DND-41 (cell line): ENCODE data around the gene TM9SF3.
A peak's percentile ranks its signal among the peaks of the same experiment; 100 is the strongest.

Source experiments
- ATAC-seq: fragments of 200-7000 bp; cut with Tn5 transposase; 3 replicates; pipeline ENCODE4 v1.9.1; 2021; ENCODE audit warnings: low read depth; ENCODE audit not compliant: insufficient read depth
- DNase-seq: peaks from one replicate; pipeline ENCODE4 v3.0.0-alpha.2; 2020
- H2AFZ ChIP-seq: 2 replicates; pipeline ENCODE4 v1.6.0; 2012; ENCODE audit warnings: low read depth, low read length
- H3K27ac ChIP-seq: 2 replicates; pipeline ENCODE4 v1.5.1; 2012; ENCODE audit warnings: low read length, inconsistent platforms
- H3K27me3 ChIP-seq: fragments of 200-600 bp; sonication (generic); 2 replicates; pipeline ENCODE4 v1.6.0; 2012; ENCODE audit warnings: low read length, mild to moderate bottlenecking, inconsistent platforms; ENCODE audit not compliant: insufficient read depth, poor library complexity
- H3K36me3 ChIP-seq: 2 replicates; pipeline ENCODE4 v1.5.1; 2012; ENCODE audit warnings: low read length, inconsistent platforms; ENCODE audit not compliant: insufficient read depth
- H3K4me1 ChIP-seq: 2 replicates; pipeline ENCODE4 v1.5.1; 2012; ENCODE audit warnings: mild to moderate bottlenecking, low read length; ENCODE audit not compliant: insufficient read depth
- H3K4me2 ChIP-seq: 2 replicates; pipeline ENCODE4 v1.6.0; 2012; ENCODE audit warnings: mild to moderate bottlenecking, moderate library complexity, low read length, inconsistent platforms; ENCODE audit not compliant: insufficient read depth
- H3K4me3 ChIP-seq, 2 experiments: fragments of 200-600 bp in 1 of 2; shearing (Covaris generic) in 1 of 2; 2 replicates each; pipeline ENCODE4 v1.5.1; 2012 to 2016; ENCODE audit warnings: inconsistent platforms in 2 of 2, low read length in 2 of 2, mild to moderate bottlenecking in 2 of 2, low read depth in 1 of 2, moderate library complexity in 1 of 2
- H3K79me2 ChIP-seq: 2 replicates; pipeline ENCODE4 v1.6.0; 2012; ENCODE audit warnings: low read length, inconsistent platforms; ENCODE audit not compliant: insufficient read depth
- H3K9ac ChIP-seq: 2 replicates; pipeline ENCODE4 v1.6.0; 2012; ENCODE audit warnings: low read depth, mild to moderate bottlenecking, inconsistent platforms, low read length, moderate library complexity
- H3K9me3 ChIP-seq: 2 replicates; pipeline ENCODE4 v1.5.1; 2012; ENCODE audit warnings: low read length, moderate library complexity, mild to moderate bottlenecking, inconsistent platforms; ENCODE audit not compliant: insufficient read depth, severe bottlenecking
- H4K20me1 ChIP-seq: 2 replicates; pipeline ENCODE4 v1.6.0; 2012; ENCODE audit warnings: low read length; ENCODE audit not compliant: insufficient read depth
- CTCF ChIP-seq: IDR thresholded peaks from 2 replicates; pipeline ENCODE4 v1.5.1; 2012; ENCODE audit warnings: borderline replicate concordance, low read length, moderate library complexity, mild to moderate bottlenecking; ENCODE audit not compliant: poor library complexity, severe bottlenecking; ENCODE audit errors: extremely low read depth
- EZH2 ChIP-seq: IDR thresholded peaks from 3 replicates; pipeline ENCODE4 v1.6.1; 2012; ENCODE audit warnings: borderline replicate concordance, low read depth, mild to moderate bottlenecking, moderate library complexity, low read length, inconsistent platforms; ENCODE audit not compliant: severe bottlenecking

Gene TM9SF3

GRCh38 chr10:96478355-96478754 lies 108.5 kb downstream of the TM9SF3 start:
- Histone ChIP-seq H3K9ac (no peak overlapping the region), H3K27ac (no peak overlapping the region), H3K9me3 (no peaks in the 10 kb centered on the region), H3K79me2 (no peaks in the 10 kb centered on the region), H3K27me3 (no peaks in the 10 kb centered on the region), H3K4me3 (no peak overlapping the region), H3K36me3 (no peaks in the 10 kb centered on the region), H2AFZ (no peak overlapping the region), H3K4me1 (no peaks in the 10 kb centered on the region), H3K4me2 (no peak overlapping the region), H4K20me1 (no peaks in the 10 kb centered on the region; the same call in 1 of the 2 replicates)
- DNase-seq (no peak), ATAC-seq (no peak)
- TF ChIP-seq EZH2 (no peak), CTCF (no peak)

- ATAC-seq (no peak), DNase-seq (no peak)
- no peak overlapping the region for H3K9ac ChIP-seq
- no peaks in the 10 kb centered on the region for H3K79me2 ChIP-seq
- no peak overlapping the region for H2AFZ ChIP-seq
- H3K4me2 ChIP-seq, result no peak overlapping the region
- H4K20me1 ChIP-seq, result no peaks in the 10 kb centered on the region; the same call in 1 of the 2 replicates
- H3K27me3 ChIP-seq, result no peaks in the 10 kb centered on the region
- TF ChIP-seq EZH2, result no peak
- no peak for TF ChIP-seq CTCF
- H3K4me3 ChIP-seq, result no peak overlapping the region
- H3K27ac ChIP-seq, result no peak overlapping the region
- no peaks in the 10 kb centered on the region for H3K9me3 ChIP-seq
- H3K4me1 ChIP-seq, result peaks cover 13% of the 10 kb centered on the region
- no peaks in the 10 kb centered on the region for H3K36me3 ChIP-seq
Measured at GRCh38 chr10:96473866-96474265, 112.9 kb downstream of the TM9SF3 start.

- TF ChIP-seq EZH2, result no peak
- TF ChIP-seq CTCF, result peak; percentile 69
- no peaks in the 10 kb centered on the region for H3K27me3 ChIP-seq
- H4K20me1 ChIP-seq, result no peaks in the 10 kb centered on the region
- ATAC-seq (peak; percentile 84), DNase-seq (peak; percentile 47)
- H3K4me3 ChIP-seq, result no peak overlapping the region
- H2AFZ ChIP-seq, result no peak overlapping the region
- H3K4me1 ChIP-seq, result peaks cover 24% of the 10 kb centered on the region
- H3K27ac ChIP-seq, result no peak overlapping the region
- no peak overlapping the region for H3K4me2 ChIP-seq
- H3K9ac ChIP-seq, result no peak overlapping the region
- H3K79me2 ChIP-seq, result no peaks in the 10 kb centered on the region
- H3K9me3 ChIP-seq, result no peaks in the 10 kb centered on the region
- no peaks in the 10 kb centered on the region for H3K36me3 ChIP-seq
Measured at GRCh38 chr10:96470116-96470743, 116.6 kb downstream of the TM9SF3 start.
